Smooth muscle cell (in vitro differentiated cells): ENCODE results near the gene SERPINA1. TPM values are rescaled to one million over a fixed set of nuclear protein-coding genes. Genes with fewer than 3 reads are reported as not detected.

Experiments
- DNase-seq: peaks from one replicate; lab custom pipeline; 2025; ENCODE audit not compliant: unreplicated experiment; lab: John Stamatoyannopoulos, UW
- H2AFZ ChIP-seq: fragments of 200-600 bp; sonication (generic); 2 replicates; pipeline ENCODE4 v1.6.0; 2016; ENCODE audit warnings: antibody characterized with exemption, low read depth, mild to moderate bottlenecking
- H3F3A ChIP-seq: fragments of 200-600 bp; sonication (generic); 2 replicates; pipeline ENCODE4 v1.6.0; 2017; ENCODE audit warnings: antibody characterized with exemption, low read depth
- H3K27ac ChIP-seq: fragments of 200-600 bp; sonication (generic); 2 replicates; pipeline ENCODE4 v1.5.1; 2016; ENCODE audit warnings: low read depth, mild to moderate bottlenecking
- H3K27me3 ChIP-seq: fragments of 200-600 bp; sonication (generic); 2 replicates; pipeline ENCODE4 v1.6.1; 2016; ENCODE audit warnings: low read depth, mild to moderate bottlenecking
- H3K36me3 ChIP-seq: fragments of 200-600 bp; sonication (generic); 2 replicates; pipeline ENCODE4 v1.5.1; 2016; ENCODE audit warnings: low read depth
- H3K4me1 ChIP-seq: fragments of 200-600 bp; sonication (generic); 2 replicates; pipeline ENCODE4 v1.5.1; 2016; ENCODE audit warnings: low read depth
- H3K4me2 ChIP-seq: fragments of 200-600 bp; sonication (generic); 2 replicates; pipeline ENCODE4 v1.6.0; 2016; ENCODE audit warnings: mild to moderate bottlenecking
- H3K4me3 ChIP-seq: fragments of 200-600 bp; sonication (generic); 2 replicates; pipeline ENCODE4 v1.5.1; 2016; ENCODE audit warnings: mild to moderate bottlenecking
- H3K79me2 ChIP-seq: fragments of 200-600 bp; sonication (generic); 2 replicates; pipeline ENCODE4 v1.6.0; 2016; ENCODE audit warnings: low read depth, mild to moderate bottlenecking
- H3K9ac ChIP-seq: fragments of 200-600 bp; sonication (generic); 2 replicates; pipeline ENCODE4 v1.6.0; 2016; ENCODE audit warnings: low read depth
- H3K9me3 ChIP-seq: fragments of 200-600 bp; sonication (generic); replicated peaks from 2 replicates; pipeline ENCODE4 v1.5.1; 2016; ENCODE audit warnings: low read depth
- H4K20me1 ChIP-seq: fragments of 200-600 bp; sonication (generic); 2 replicates; pipeline ENCODE4 v1.6.0; 2016; ENCODE audit warnings: low read depth
- WGBS: methylation state at CpG from one replicate; pipeline ENCODE4 v1.1.7; 2016; ENCODE audit warnings: low lambda C conversion rate; 5-methylcytosine and 5-hydroxymethylcytosine counted together
- polyA plus RNA-seq: library from polyadenylated mRNA; unstranded; fragments of >200 nt; fragmentation: Nextera tagmentation; extraction: Ambion mirVana; gene quantifications from 2 replicates; pipeline ENCODE4 v1.2.1, GENCODE V29; 2016
- total RNA-seq: library from RNA; depleted of rRNA; stranded (reverse); fragments of >200 nt; gene quantifications from 2 replicates; pipeline ENCODE4 v1.2.3, GENCODE V29; 2014
- TF ChIP-seq, protein P1 (sequence below): fragments of 200-600 bp; sonication (generic); IDR thresholded peaks from 2 replicates; pipeline ENCODE4 v1.5.1; 2017; ENCODE audit warnings: borderline replicate concordance, mild to moderate bottlenecking, antibody characterized with exemption; ENCODE audit not compliant: insufficient read depth, poor library complexity, severe bottlenecking

The SERPINA1 gene
- total and polyA plus RNA-seq, 2 experiments from 2014 or later, result 1.8 to 2.4 TPM

DNA sequence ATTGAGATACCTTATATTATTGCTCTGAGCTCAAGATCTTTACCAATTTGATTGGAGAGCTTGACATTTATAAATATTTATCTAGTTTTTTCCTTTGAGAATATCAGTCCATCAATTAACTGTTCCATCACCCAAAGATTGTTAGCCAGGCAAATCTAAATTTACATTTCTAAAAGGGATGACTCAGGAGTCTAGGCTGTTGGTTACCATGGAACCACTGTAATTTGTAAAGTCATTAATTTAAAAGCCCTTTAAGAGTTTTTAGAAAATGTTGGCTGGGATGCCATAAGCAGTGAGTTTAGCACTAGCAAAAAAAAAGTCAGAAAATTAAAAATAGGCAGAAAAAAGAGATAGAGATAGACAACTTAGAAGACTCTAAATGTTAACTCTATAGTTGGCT, 19.5 kb upstream of the SERPINA1 start:
- Histone ChIP-seq H4K20me1 (no peaks in the 10 kb centered on the region), H3K4me1 (no peaks in the 10 kb centered on the region), H3F3A (no peaks in the 10 kb centered on the region), H3K27me3 (no peaks in the 10 kb centered on the region), H3K4me2 (no peak overlapping the region), H3K9me3 (no peaks in the 10 kb centered on the region), H3K4me3 (no peak overlapping the region), H3K36me3 (no peaks in the 10 kb centered on the region), H3K9ac (no peak overlapping the region), H3K79me2 (no peaks in the 10 kb centered on the region), H3K27ac (no peak overlapping the region), H2AFZ (no peak overlapping the region)
- no peak for DNase-seq
- TF ChIP-seq, protein P1, sequence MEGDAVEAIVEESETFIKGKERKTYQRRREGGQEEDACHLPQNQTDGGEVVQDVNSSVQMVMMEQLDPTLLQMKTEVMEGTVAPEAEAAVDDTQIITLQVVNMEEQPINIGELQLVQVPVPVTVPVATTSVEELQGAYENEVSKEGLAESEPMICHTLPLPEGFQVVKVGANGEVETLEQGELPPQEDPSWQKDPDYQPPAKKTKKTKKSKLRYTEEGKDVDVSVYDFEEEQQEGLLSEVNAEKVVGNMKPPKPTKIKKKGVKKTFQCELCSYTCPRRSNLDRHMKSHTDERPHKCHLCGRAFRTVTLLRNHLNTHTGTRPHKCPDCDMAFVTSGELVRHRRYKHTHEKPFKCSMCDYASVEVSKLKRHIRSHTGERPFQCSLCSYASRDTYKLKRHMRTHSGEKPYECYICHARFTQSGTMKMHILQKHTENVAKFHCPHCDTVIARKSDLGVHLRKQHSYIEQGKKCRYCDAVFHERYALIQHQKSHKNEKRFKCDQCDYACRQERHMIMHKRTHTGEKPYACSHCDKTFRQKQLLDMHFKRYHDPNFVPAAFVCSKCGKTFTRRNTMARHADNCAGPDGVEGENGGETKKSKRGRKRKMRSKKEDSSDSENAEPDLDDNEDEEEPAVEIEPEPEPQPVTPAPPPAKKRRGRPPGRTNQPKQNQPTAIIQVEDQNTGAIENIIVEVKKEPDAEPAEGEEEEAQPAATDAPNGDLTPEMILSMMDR, result no peak

DNA sequence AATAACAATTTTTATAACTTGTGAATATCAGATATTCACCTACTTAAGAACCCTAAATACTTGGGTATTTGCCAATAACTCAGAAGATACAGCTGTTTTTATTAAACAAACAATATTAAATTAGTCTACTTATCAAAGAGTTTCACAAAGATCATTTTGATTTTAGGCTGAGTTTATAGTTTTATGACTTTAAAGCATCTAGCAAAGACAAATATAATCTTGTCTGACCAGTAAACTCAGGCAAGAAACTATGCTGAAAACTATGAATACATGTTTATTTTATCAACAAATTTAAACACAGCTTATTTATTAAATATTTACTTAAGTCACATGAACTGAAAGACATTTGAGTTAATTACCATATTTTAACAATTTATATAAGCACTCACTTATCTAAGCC, 18.5 kb upstream of the SERPINA1 start:
- H3F3A ChIP-seq, result no peaks in the 10 kb centered on the region
- no peak overlapping the region for H2AFZ ChIP-seq
- no peak overlapping the region for H3K27ac ChIP-seq
- no peaks in the 10 kb centered on the region for H3K4me1 ChIP-seq
- no peaks in the 10 kb centered on the region for H3K36me3 ChIP-seq
- H3K9me3 ChIP-seq, result no peaks in the 10 kb centered on the region
- no peak overlapping the region for H3K4me3 ChIP-seq
- TF ChIP-seq, protein P1, result no peak
- DNase-seq, result no peak
- H3K79me2 ChIP-seq, result no peaks in the 10 kb centered on the region
- no peak overlapping the region for H3K9ac ChIP-seq
- no peaks in the 10 kb centered on the region for H3K27me3 ChIP-seq
- no peaks in the 10 kb centered on the region for H4K20me1 ChIP-seq
- no peak overlapping the region for H3K4me2 ChIP-seq

DNA sequence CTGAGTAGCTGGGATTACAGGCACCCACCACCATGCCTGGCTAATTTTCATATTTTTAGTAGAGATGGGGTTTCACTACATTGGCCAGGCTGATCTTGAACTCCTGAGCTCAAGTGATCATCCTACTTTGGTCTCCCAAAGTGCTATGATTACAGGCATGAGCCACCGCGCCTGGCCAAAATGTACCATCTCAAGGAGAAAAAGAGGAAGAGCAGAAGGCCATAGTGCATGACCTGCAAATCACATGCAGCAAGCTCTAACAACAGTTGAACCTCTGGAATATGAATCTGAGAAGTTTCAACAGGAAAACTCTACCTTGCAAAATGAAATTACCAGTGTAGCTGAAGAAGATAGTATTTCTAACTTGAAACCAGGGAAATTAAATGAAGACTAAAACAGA, 17.1 kb upstream of the SERPINA1 start:
- TF ChIP-seq, protein P1, result no peak
- no peaks in the 10 kb centered on the region for H3F3A ChIP-seq
- WGBS, result 98% methylated on average over 2 of the region's 2 CpGs
- H3K27ac ChIP-seq, result no peak overlapping the region
- no peaks in the 10 kb centered on the region for H3K4me1 ChIP-seq
- DNase-seq, result no peak
- H3K4me2 ChIP-seq, result no peak overlapping the region
- no peaks in the 10 kb centered on the region for H3K27me3 ChIP-seq
- H2AFZ ChIP-seq, result no peak overlapping the region
- no peak overlapping the region for H3K9ac ChIP-seq
- no peaks in the 10 kb centered on the region for H4K20me1 ChIP-seq
- no peaks in the 10 kb centered on the region for H3K36me3 ChIP-seq
- H3K79me2 ChIP-seq, result no peaks in the 10 kb centered on the region
- H3K4me3 ChIP-seq, result no peak overlapping the region
- H3K9me3 ChIP-seq, result no peaks in the 10 kb centered on the region

DNA sequence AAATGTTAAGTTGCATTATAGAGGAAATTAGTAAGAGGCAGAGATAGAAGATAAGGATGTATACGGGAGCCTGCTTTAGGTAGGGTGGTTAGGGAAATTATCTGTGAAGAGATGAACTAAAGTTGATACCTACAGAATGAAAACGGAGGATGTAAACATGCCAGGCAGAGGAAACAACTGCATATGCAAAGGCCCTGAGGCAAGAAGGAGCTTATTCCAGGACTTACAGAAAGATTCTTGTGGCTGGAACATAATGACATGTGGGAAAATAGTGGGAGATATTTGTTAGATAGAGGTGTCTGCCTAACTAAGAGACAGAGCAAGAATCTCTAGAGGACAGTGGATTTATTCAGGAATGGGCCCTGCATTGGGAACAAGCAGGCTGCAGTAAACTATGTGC, 16.2 kb upstream of the SERPINA1 start:
- Histone ChIP-seq H3K4me2 (no peak overlapping the region), H3K27ac (no peak overlapping the region), H2AFZ (no peak overlapping the region), H4K20me1 (no peaks in the 10 kb centered on the region), H3F3A (no peaks in the 10 kb centered on the region), H3K36me3 (no peaks in the 10 kb centered on the region), H3K4me1 (no peaks in the 10 kb centered on the region), H3K79me2 (no peaks in the 10 kb centered on the region), H3K27me3 (no peaks in the 10 kb centered on the region), H3K9me3 (no peaks in the 10 kb centered on the region), H3K4me3 (no peak overlapping the region), H3K9ac (no peak overlapping the region)
- 73% methylated on average over 2 of the region's 2 CpGs for WGBS
- no peak for DNase-seq
- TF ChIP-seq, protein P1, result no peak
